Activated CD8-positive, alpha-beta memory T cell treated with anti-CD3 and anti-CD28 coated beads, Interleukin-2, amount 10 ng/mL, durations not matched to agents 7 days and 5 days (primary cell): ENCODE measurements around the gene ZNF497. TPM values are rescaled to one million over a fixed set of nuclear protein-coding genes. Genes with fewer than 3 reads are reported as not detected.

ENCODE experiments used
- ATAC-seq: fragments of 150-1000 bp; cut with Tn5 transposase; one replicate; pipeline ENCODE4 v1.10.0; 2021; ENCODE audit warnings: moderate library complexity
- CTCF ChIA-PET: fragments of 350-600 bp; sonication (Branson Sonifier 250); formaldehyde crosslinking; loops from one replicate; lab custom pipeline; 2021; ENCODE audit warnings: antibody characterized with exemption; lab: Charles Lee
- DNase-seq: peaks from one replicate; pipeline ENCODE4 v3.0.0-alpha.2; 2020
- H3K27ac Mint-ChIP-seq: one replicate; pipeline ENCODE4 v1.8.0; 2021; ENCODE audit warnings: mild to moderate bottlenecking, mixed read lengths
- H3K27me3 Mint-ChIP-seq: one replicate; pipeline ENCODE4 v1.8.0; 2021; ENCODE audit warnings: mixed read lengths
- H3K36me3 Mint-ChIP-seq: one replicate; pipeline ENCODE4 v1.8.0; 2021; ENCODE audit warnings: mild to moderate bottlenecking, mixed read lengths
- H3K4me1 Mint-ChIP-seq: one replicate; pipeline ENCODE4 v1.8.0; 2021; ENCODE audit warnings: mixed read lengths
- H3K4me3 Mint-ChIP-seq: one replicate; pipeline ENCODE4 v1.8.0; 2021; ENCODE audit warnings: mild to moderate bottlenecking, moderate library complexity, mixed read lengths
- H3K9me3 Mint-ChIP-seq: one replicate; pipeline ENCODE4 v1.8.0; 2022; ENCODE audit warnings: low read depth, mixed read lengths
- total RNA-seq, 2 experiments: library from RNA; stranded (reverse); gene quantifications; one replicate each; pipeline ENCODE4 v1.2.3, GENCODE V29; 2021

Gene ZNF497
- total RNA-seq, 2 experiments from 2014 or later, result 0.87 to 0.91 TPM

GRCh38 chr19:58338825-58339558 lies 23.6 kb downstream of the ZNF497 start:
- DNase-seq, result no peak
- Mint-ChIP-seq H3K36me3 (peaks cover 50% of the 10 kb centered on the region), H3K27me3 (no peaks in the 10 kb centered on the region), H3K4me3 (no peak overlapping the region), H3K4me1 (peaks cover 4% of the 10 kb centered on the region), H3K27ac (no peak overlapping the region), H3K9me3 (no peaks in the 10 kb centered on the region)
- no peak for ATAC-seq
- CTCF ChIA-PET, result no interaction called here

DNA sequence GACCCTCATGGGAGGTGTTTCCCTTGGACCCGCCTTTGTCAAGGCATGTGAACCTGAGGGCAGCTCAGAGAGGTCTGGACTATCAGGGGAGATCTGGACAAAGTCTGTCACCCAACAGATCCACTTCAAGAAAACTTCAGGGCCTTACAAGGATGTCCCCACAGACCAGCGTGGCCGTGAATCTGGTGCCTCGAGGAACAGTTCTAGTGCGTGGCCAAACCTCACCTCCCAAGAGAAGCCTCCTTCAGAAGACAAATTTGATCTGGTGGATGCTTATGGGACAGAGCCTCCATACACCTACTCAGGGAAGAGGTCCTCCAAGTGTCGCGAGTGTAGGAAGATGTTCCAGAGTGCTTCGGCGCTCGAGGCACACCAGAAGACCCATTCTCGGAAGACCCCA lies 24.2 kb downstream of the ZNF497 start:
- no peak for ATAC-seq
- no peaks in the 10 kb centered on the region for H3K9me3 Mint-ChIP-seq
- no peak for DNase-seq
- no peak overlapping the region for H3K4me3 Mint-ChIP-seq
- H3K27me3 Mint-ChIP-seq, result no peaks in the 10 kb centered on the region
- H3K36me3 Mint-ChIP-seq, result peaks cover 48% of the 10 kb centered on the region
- CTCF ChIA-PET, result no interaction called here
- H3K27ac Mint-ChIP-seq, result no peak overlapping the region
- peaks cover 4% of the 10 kb centered on the region for H3K4me1 Mint-ChIP-seq

- CTCF ChIA-PET, result no interaction called here
- Mint-ChIP-seq H3K27ac (no peak overlapping the region), H3K36me3 (peaks cover 43% of the 10 kb centered on the region)
Observed at GRCh38 chr19:58336820-58337219, 25.7 kb downstream of the ZNF497 start.

DNA sequence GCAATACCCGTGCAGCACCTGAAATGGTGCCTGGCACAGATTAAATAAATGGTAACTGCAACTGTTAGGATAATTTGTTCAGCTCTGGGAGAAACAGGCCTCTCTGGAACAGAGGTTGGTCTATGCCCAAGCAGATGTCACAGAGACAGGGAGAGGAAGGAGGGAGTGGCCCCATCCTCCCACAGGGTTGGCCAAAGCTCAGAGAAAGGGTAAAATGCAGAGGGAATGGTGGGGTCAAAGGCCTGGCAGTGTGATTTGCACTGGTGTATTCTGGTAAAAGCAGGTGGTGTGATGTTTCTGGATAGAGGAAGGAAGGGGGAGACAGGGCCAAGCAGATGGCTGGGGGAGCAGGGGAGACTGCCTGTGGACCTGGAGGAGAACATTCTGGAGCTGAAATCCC lies 26.3 kb downstream of the ZNF497 start:
- Mint-ChIP-seq H3K27me3 (no peaks in the 10 kb centered on the region), H3K27ac (no peak overlapping the region), H3K4me1 (peaks cover 4% of the 10 kb centered on the region), H3K36me3 (peaks cover 40% of the 10 kb centered on the region), H3K9me3 (no peaks in the 10 kb centered on the region), H3K4me3 (no peak overlapping the region)
- DNase-seq, result no peak
- ATAC-seq, result no peak
- CTCF ChIA-PET, result no interaction called here

More at GRCh38 chr19:58336820-58337219, 25.7 kb downstream of the ZNF497 start:
- DNase-seq, result no peak
- Mint-ChIP-seq H3K27me3 (no peaks in the 10 kb centered on the region), H3K9me3 (no peaks in the 10 kb centered on the region), H3K4me1 (peaks cover 4% of the 10 kb centered on the region), H3K4me3 (no peak overlapping the region)
- no peak for ATAC-seq

DNA sequence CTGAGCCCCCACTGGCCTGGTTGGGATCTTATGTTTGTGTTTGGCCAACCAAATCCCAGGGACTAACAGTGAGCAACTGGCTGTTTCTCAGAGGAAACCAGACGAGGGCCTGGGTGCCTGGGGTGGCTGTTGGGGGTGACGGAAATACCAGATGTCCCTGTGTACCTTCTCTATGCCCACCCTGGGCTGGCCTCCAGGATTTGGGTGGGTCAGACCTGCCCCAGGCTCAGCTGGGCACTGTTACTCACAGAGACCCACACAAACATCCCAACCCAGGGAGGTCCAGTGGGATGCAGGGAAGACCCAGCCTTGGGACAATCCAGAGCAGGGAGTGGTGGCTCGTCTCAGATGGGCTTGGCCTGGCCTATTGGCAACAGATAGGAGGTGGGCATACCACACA lies 26.9 kb downstream of the ZNF497 start:
- no peaks in the 10 kb centered on the region for H3K9me3 Mint-ChIP-seq
- no peaks in the 10 kb centered on the region for H3K27me3 Mint-ChIP-seq
- H3K4me3 Mint-ChIP-seq, result no peak overlapping the region
- ATAC-seq (no peak), DNase-seq (no peak)
- no peak overlapping the region for H3K27ac Mint-ChIP-seq
- CTCF ChIA-PET, result interaction anchor here (1.0 kb wide), 1 partner anchor 68 kb away, joined by 4 read pairs; no protein-coding TSS in a partner anchor
- H3K36me3 Mint-ChIP-seq, result peaks cover 36% of the 10 kb centered on the region
- H3K4me1 Mint-ChIP-seq, result peaks cover 4% of the 10 kb centered on the region

DNA sequence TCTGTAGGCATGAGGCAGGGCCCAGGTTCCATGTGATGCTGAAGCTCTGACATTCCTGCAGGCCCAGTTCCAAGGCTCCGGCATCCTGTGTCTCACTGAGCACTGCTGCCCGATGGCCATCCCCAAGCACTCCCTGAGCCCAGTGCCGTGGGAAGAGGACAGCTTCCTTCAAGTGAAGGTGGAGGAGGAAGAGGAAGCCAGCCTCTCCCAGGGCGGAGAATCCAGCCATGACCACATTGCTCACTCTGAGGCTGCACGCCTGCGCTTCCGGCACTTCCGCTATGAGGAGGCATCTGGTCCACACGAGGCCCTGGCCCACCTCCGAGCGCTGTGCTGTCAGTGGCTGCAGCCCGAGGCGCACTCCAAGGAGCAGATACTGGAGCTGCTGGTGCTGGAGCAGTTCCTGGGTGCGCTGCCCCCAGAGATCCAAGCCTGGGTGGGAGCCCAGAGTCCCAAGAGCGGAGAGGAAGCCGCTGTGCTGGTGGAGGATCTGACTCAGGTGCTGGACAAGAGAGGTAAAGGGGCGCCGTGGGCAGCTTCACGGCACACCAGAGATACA lies 27.8 kb downstream of the ZNF497 start:
- H3K36me3 Mint-ChIP-seq, result peaks cover 31% of the 10 kb centered on the region
- ATAC-seq (no peak), DNase-seq (no peak)
- CTCF ChIA-PET, result interaction anchor here (1.0 kb wide), 1 partner anchor 69 kb away, joined by 4 read pairs; no protein-coding TSS in a partner anchor
- H3K4me1 Mint-ChIP-seq, result peaks cover 1% of the 10 kb centered on the region
- no peaks in the 10 kb centered on the region for H3K9me3 Mint-ChIP-seq
- no peak overlapping the region for H3K4me3 Mint-ChIP-seq
- H3K27ac Mint-ChIP-seq, result no peak overlapping the region
- H3K27me3 Mint-ChIP-seq, result no peaks in the 10 kb centered on the region

GRCh38 chr19:58332697-58333096 lies 29.9 kb downstream of the ZNF497 start:
- H3K27me3 Mint-ChIP-seq, result no peaks in the 10 kb centered on the region
- no peaks in the 10 kb centered on the region for H3K9me3 Mint-ChIP-seq
- no peak for DNase-seq
- no peak overlapping the region for H3K4me3 Mint-ChIP-seq
- peaks cover 4% of the 10 kb centered on the region for H3K4me1 Mint-ChIP-seq
- H3K27ac Mint-ChIP-seq, result no peak overlapping the region
- CTCF ChIA-PET, result interaction anchor here (1.2 kb wide), 1 partner anchor 178 kb away, joined by 3 read pairs; no protein-coding TSS in a partner anchor
- no peak for ATAC-seq
- H3K36me3 Mint-ChIP-seq, result peaks cover 12% of the 10 kb centered on the region

DNA sequence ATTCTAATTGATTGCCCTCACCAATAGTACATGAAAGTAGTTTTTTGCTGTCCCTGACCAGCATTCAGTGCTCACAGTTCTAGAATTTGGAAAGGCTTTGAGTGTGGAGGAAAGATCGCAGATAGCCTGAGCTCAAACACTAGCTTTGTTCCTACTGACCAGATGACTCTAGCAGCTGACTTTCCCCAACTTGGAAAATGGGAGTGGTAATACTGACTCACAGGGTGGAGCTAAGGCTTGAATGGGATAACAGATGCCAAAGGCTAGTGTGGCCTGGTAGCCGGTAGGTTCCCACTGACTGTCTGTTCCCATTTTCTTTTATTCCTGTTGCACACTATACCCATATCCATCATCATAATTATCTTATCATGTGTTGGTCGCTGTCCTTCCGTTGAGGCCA lies 32.1 kb downstream of the ZNF497 start:
- CTCF ChIA-PET, result interaction anchor here (1.4 kb wide), 1 partner anchor 17 kb away, joined by 4 read pairs; no protein-coding TSS in a partner anchor
- H3K9me3 Mint-ChIP-seq, result no peaks in the 10 kb centered on the region
- no peaks in the 10 kb centered on the region for H3K27me3 Mint-ChIP-seq
- ATAC-seq (no peak), DNase-seq (no peak)
- H3K27ac Mint-ChIP-seq, result no peak overlapping the region
- H3K36me3 Mint-ChIP-seq, result peaks cover 4% of the 10 kb centered on the region
- H3K4me1 Mint-ChIP-seq, result peaks cover 4% of the 10 kb centered on the region
- H3K4me3 Mint-ChIP-seq, result no peak overlapping the region

- no peaks in the 10 kb centered on the region for H3K9me3 Mint-ChIP-seq
- DNase-seq (peak; percentile 51), ATAC-seq (no peak)
- no peaks in the 10 kb centered on the region for H3K36me3 Mint-ChIP-seq
- no peak overlapping the region for H3K4me3 Mint-ChIP-seq
- CTCF ChIA-PET, result interaction anchor here (0.9 to 1.4 kb wide), 3 partner anchors 18 to 80 kb away, joined by 3 to 4 read pairs (median 3); partner anchors contain the start of gene ZNF584
- H3K4me1 Mint-ChIP-seq, result peaks cover 4% of the 10 kb centered on the region
- no peak overlapping the region for H3K27ac Mint-ChIP-seq
- H3K27me3 Mint-ChIP-seq, result no peaks in the 10 kb centered on the region
Observed at GRCh38 chr19:58328999-58329398, 33.6 kb downstream of the ZNF497 start.

DNA sequence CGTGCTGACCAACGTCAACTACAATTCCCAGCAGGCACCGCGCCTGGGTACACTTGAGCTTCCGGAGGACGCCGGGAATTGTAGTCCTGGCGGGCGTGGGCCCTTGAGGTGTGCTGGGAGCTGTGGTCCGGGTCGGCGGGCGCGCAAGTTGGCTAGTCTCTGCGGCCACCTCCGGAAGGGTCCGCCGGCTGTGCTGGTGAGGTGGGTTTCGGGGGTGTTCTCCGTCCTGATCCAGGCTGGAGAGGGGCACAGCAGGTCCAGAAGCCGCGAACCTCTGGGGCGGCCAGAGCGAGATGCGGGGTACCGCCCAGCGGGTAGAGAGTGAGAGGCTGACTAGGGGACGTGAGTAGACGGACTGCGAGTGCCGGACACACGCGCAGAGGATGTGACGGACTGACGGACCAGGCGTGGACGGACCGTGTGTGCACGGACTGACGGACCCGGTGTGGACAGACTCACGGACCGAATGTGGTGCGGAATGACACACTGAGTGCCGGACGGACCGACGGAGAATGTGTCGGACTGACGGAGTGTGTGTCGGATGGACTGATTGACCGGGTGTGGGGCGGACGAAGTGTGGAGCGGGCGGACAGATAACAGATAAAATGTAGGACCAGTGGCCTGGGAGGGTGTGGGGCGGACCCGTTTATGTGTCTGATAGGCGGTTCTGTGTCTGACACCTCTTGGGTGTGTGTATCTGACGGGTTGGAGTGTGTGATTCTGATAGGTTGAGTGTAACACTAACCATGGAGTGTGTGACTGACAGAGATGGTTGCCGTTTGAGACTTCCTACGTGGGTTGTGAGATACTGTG lies 35.4 kb downstream of the ZNF497 start, which contains the start of gene ZSCAN22:
Gene ZSCAN22 (plus strand): TSS at position 81 of the 813 bp plus-strand sequence. CDS start 7,809 bp downstream, outside the sequence.
- ATAC-seq (peak; percentile 90), DNase-seq (peak; percentile 95)
- peaks cover 4% of the 10 kb centered on the region for H3K36me3 Mint-ChIP-seq
- H3K4me1 Mint-ChIP-seq, result peaks cover 4% of the 10 kb centered on the region
- no peaks in the 10 kb centered on the region for H3K9me3 Mint-ChIP-seq
- H3K4me3 Mint-ChIP-seq, result no peak within 1 kb of the TSS
- H3K27me3 Mint-ChIP-seq, result no peaks in the 10 kb centered on the region
- CTCF ChIA-PET, result interaction anchor here (1.1 to 2.1 kb wide), 6 partner anchors 9 to 193 kb away, joined by 4 to 8 read pairs (median 5); partner anchors contain the start of genes ERVK3-1, ZBTB45 and ZNF497
- H3K27ac Mint-ChIP-seq, result no peak within 1 kb of the TSS

- H3K36me3 Mint-ChIP-seq, result peaks cover 4% of the 10 kb centered on the region
- no peaks in the 10 kb centered on the region for H3K9me3 Mint-ChIP-seq
- peaks cover 4% of the 10 kb centered on the region for H3K4me1 Mint-ChIP-seq
- no peak overlapping the region for H3K27ac Mint-ChIP-seq
- no peak for DNase-seq
- CTCF ChIA-PET, result interaction anchor here (1.1 to 2.1 kb wide), 6 partner anchors 8 to 193 kb away, joined by 4 to 8 read pairs (median 5); partner anchors contain the start of genes ERVK3-1, ZBTB45 and ZNF497
- no peaks in the 10 kb centered on the region for H3K27me3 Mint-ChIP-seq
- no peak overlapping the region for H3K4me3 Mint-ChIP-seq
- ATAC-seq, result peak; percentile 50
Observed at GRCh38 chr19:58326501-58326913, 36.0 kb downstream of the ZNF497 start.

- CTCF ChIA-PET, result interaction anchor here (1.2 to 2.1 kb wide), 4 partner anchors 23 to 194 kb away, joined by 5 to 8 read pairs (median 6); partner anchors contain the start of genes ZBTB45 and ZNF497
- DNase-seq, result no peak
- Mint-ChIP-seq H3K36me3 (peaks cover 4% of the 10 kb centered on the region), H3K4me3 (no peak overlapping the region), H3K27ac (no peak overlapping the region), H3K27me3 (no peaks in the 10 kb centered on the region), H3K9me3 (no peaks in the 10 kb centered on the region), H3K4me1 (peaks cover 4% of the 10 kb centered on the region)
- no peak for ATAC-seq
Observed at GRCh38 chr19:58325311-58326022, 37.1 kb downstream of the ZNF497 start.
